HG03135 (cell line): ENCODE data around the gene TERB2.
"Not testable (repeated sequence)": the region's sequence is repeated elsewhere in the genome, so short reads cannot be mapped to it uniquely, and the experiment has no call there.

ENCODE experiments used
- ATAC-seq: cut with Tn5 transposase; IDR thresholded peaks from one replicate; pipeline ENCODE4 v1.9.1; 2021; ENCODE audit warnings: mild to moderate bottlenecking, moderate library complexity; ENCODE audit not compliant: unreplicated experiment

TERB2 gene

DNA sequence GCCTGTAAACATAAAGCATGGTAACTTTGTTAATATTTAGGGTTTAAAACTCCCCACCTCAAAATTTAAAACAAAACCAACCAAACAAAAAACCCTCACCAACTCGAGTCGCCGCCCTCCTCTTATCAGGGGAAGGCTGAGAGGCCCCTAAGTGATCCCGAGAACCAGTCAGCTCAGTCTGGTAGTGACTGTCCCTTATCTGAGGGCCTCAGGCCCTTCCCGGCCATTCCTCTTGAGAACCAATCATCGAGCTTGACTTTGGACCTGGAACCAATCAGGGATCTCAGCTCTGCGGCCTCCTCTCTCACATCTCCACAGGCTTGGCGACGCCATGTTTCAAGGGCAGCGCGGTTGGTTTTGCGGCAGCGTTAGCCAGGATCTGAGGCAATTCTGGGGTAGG lies at the start of gene TERB2:
Gene TERB2 (plus strand): TSS at position 300 of the 400 bp plus-strand sequence. CDS start 32 bp downstream, at position 332.
- ATAC-seq: no peak

- no peak for ATAC-seq
These were observed 47.1 kb upstream of the TERB2 start for GRCh38 chr15:44909423-44909822.

- ATAC-seq: no peak
These were observed 45.4 kb upstream of the TERB2 start for GRCh38 chr15:44910981-44911625.

- not testable (repeated sequence) for ATAC-seq
These were observed 44.3 kb upstream of the TERB2 start for GRCh38 chr15:44912186-44912585.

- not testable (repeated sequence) for ATAC-seq
These were observed 43.5 kb upstream of the TERB2 start for GRCh38 chr15:44912974-44913448.

- no peak for ATAC-seq
These were observed 38.4 kb upstream of the TERB2 start for GRCh38 chr15:44918136-44918535.

DNA sequence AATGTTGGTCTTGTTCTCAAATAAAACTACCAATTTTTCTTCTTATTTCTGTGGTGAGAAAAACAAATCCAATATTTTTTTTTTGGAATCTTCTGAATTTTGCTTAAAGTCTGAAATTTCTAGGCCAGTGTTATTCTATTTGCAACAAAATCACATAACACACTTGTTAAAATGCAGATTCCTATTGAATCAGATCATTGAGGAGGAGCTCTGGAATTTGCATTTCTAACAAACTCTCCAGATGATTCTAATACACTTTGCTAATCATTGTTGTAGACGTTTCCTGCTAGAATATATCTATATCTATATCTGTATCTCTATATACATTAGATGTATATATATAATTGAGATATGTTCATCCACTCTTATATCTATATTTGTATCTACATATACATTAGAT lies 27.8 kb upstream of the TERB2 start:
- not testable (repeated sequence) for ATAC-seq

- ATAC-seq: not testable (repeated sequence)
These were observed 26.2 kb upstream of the TERB2 start for GRCh38 chr15:44930283-44930682.

- not testable (repeated sequence) for ATAC-seq
These were observed 1.8 kb downstream of the TERB2 start for GRCh38 chr15:44958302-44958701.

DNA sequence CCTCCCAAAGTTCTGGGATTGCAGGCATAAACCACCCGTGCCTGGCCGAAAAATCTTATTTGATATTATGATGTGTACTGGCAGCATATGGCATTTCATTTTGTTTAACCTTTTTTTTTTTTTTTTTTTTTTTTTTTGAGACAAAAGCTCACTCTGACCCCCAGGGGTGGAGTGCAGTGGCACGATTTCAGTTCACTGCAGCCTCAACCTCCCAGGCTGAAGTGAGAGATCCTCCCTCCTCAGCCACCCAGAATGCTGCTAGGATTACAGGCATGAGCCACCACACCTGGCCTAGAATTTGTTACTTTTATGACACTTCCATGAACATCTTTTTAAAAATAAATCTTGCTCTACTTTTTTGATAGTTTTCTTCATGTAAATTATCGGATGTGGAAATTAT lies 12.0 kb downstream of the TERB2 start:
- ATAC-seq: no peak

GRCh38 chr15:44971036-44971435 lies 14.5 kb downstream of the TERB2 start:
- no peak for ATAC-seq

DNA sequence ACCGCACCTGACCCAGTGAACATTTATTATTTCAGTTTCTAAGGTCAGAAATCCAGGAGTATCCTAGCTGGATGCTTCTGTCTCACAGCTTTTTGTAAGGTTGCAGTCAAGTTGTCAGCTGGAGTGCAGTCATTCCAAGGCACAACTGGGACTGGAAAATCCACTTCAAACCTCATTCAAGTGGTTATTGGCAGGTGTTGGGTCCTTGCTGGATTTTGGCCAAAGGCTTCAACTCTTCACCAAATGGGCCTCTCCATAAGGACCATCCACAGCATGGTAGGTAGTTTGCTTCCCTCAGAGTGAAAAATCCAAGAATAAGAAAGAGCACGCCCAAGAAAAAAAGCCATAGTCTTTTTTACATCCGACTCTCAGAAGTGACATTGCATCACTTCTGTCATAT lies 19.7 kb downstream of the TERB2 start:
- ATAC-seq: not testable (repeated sequence)

GRCh38 chr15:44977781-44978180 lies 21.3 kb downstream of the TERB2 start:
- not testable (repeated sequence) for ATAC-seq

GRCh38 chr15:44979617-44980339 lies 23.3 kb downstream of the TERB2 start:
- ATAC-seq: not testable (repeated sequence)

DNA sequence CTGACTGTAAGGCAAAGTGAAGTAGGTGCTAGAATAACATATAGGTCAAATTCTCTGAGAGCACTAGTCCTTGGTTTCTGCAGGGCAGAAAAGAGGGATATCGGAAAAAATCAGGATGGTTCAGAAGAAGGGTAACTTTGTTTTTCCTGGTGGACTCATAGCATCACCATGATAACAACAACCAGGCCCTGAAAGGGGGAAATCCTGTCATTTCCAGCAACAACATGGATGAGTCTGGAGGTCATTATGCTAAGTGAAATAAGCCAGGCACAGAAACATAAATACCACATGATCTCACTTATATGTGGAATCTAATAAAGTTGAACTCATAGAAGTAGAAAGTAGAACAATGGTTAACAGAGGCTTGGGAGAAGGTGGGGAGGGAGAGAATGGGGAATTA lies 27.7 kb downstream of the TERB2 start:
- ATAC-seq: not testable (repeated sequence)

DNA sequence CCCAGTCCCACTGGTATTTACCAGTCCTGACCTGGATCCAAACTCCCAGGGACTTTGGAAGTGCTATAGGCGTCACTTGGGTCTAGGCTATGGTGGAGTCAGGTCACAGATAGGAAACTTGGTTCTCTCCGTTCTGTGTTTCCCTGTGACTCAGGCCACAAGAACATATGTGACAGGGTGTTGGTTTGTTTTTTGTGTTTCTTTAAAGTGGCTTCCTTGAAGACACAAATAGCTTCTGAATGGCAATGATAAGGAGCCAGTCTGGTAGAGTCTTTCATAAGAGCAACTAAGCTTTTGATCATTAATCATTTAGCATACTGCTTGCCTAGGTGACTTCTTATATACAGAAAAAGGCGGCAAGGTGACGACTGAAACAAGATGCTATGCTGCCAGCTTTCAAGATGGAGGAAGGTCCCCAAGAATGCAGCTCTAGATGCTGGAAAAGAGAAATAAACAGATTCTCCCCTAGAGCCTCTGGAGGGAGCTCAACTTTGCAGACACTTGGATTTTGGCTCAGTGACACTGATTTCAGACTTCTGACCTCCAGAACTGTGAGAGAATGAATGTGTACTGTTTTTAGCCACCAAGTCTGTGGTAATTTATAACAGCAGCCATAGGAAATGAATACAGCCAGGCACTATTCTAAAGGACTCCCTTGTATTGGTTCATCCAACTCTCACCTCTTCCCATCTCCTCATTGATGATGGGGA lies 30.0 kb downstream of the TERB2 start:
- not testable (repeated sequence) for ATAC-seq

DNA sequence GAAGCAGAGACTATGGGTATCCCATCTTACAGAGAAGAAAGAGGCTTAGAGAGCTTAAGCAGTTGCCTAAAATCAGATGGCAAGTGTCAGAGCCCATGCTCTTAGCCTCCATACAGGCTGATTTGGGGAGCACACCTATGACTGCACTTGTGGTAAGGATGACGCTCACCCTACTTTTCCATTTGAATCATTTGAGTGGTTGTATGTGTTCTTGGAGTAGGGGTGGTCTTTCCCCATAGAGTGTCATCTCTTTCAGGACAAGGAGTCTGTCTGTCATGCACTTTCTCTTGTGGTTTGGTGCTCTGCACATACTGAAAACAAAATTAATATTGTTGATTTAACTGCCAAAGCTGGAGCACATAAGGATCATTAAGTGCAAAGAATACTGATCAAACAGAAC lies 31.2 kb downstream of the TERB2 start:
- ATAC-seq: not testable (repeated sequence)

DNA sequence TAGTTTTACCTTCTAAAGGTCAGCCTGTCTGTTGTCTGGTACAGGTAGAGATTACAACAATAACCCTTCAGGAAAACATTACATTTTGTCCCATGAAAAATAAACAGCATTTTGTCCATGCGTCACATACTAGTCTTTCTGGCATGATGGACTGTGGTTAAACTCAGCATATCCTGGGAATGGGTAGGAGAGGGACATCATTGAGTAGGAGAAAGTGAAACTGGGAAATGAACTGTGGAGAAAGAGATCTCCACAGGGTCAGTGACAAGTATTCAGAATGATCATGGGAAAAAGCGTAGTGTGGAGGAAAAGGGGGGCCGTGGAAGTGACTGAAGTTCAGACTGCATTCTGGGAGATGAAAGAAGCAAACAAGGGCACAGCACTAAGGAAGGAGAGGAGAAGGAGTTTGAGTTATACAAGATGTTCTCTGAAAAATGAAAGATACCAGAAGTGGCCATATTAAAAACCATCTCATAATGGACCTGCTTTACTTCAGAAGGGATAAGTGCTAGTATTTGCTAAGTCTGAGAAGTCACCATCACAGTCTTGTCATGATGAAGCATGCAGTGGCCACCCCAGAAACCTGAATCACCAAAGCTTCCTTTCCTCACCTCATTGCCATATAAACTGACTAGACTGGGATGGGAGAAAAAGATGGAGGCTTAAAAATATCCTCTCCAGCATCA lies 31.8 kb downstream of the TERB2 start:
- not testable (repeated sequence) for ATAC-seq

GRCh38 chr15:44988870-44989219 lies 32.4 kb downstream of the TERB2 start:
- not testable (repeated sequence) for ATAC-seq

GRCh38 chr15:44997632-44998031 lies 41.1 kb downstream of the TERB2 start:
- not testable (repeated sequence) for ATAC-seq

- no peak for ATAC-seq
These were observed 42.6 kb downstream of the TERB2 start for GRCh38 chr15:44999105-44999504.
